Adipocyte (in vitro differentiated cells): ENCODE measurements around the gene SELENOO.

Experiments
- DNase-seq: peaks from one replicate; pipeline ENCODE4 v3.0.0-alpha.2; 2015; ENCODE audit warnings: low read depth
- H3K27me3 ChIP-seq: replicated peaks from 2 replicates; pipeline ENCODE4 v1.7.0; 2013; ENCODE audit warnings: mild to moderate bottlenecking, low read length, moderate library complexity; ENCODE audit not compliant: control insufficient read depth, insufficient read depth
- H3K36me3 ChIP-seq: 2 replicates; pipeline ENCODE4 v1.7.0; 2013; ENCODE audit warnings: low read length, mild to moderate bottlenecking, moderate library complexity; ENCODE audit not compliant: control insufficient read depth, insufficient read depth, severe bottlenecking
- H3K4me1 ChIP-seq: 2 replicates; pipeline ENCODE4 v1.7.0; 2013; ENCODE audit warnings: mild to moderate bottlenecking, low read length, moderate library complexity; ENCODE audit not compliant: control insufficient read depth, insufficient read depth
- H3K4me3 ChIP-seq: 2 replicates; pipeline ENCODE4 v1.7.0; 2013; ENCODE audit warnings: mild to moderate bottlenecking, low read length, moderate library complexity
- H3K9ac ChIP-seq: 2 replicates; pipeline ENCODE4 v1.7.0; 2013; ENCODE audit warnings: mild to moderate bottlenecking, low read length, moderate library complexity
- H3K9me3 ChIP-seq: 2 replicates; pipeline ENCODE4 v1.7.0; 2013; ENCODE audit warnings: mild to moderate bottlenecking, low read length, moderate library complexity; ENCODE audit not compliant: control insufficient read depth

SELENOO gene

DNA sequence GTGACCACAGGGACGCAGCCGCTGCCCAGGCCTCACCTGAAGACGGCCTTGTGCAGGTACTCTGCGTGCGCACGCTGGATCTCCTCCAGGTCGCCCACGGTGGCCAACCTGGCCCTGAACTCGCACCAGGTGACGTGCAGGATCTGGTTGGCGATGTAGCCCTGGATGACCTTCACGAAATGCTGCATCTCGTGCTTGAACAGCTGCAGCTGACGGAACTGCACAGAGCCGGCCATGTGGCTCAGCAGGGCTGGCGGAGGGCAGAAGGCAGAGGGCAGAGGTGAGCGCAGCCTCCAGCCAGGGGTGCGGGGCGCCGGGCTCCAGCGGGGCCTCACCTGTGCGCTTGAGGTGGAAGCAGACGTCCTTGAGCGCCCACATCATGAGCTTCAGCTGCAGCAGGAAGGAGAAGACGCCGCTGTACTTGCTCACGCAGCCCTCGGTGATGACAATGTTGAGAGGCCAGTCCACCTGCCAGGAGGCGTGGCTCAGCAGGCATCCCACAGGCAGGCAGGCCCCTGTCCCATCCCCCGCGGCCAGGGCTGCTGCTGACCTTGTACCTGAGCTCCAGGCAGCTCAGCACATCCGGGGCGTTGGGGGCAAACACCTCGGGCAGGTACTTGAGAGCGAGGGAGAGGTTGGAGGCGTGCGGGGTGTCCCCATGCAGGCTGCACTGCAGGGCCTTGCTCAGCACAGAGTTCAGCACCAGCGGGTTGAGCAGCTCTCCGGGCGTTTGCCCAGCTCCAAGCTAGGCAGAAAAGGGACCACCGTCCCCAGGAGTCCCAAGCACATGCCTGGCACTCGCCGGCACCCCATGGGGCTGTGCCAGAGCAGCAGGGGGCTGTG, 17.6 kb downstream of the SELENOO start:
- Histone ChIP-seq H3K4me1 (no peaks in the 10 kb centered on the region), H3K27me3 (no peaks in the 10 kb centered on the region), H3K36me3 (peaks cover 79% of the 10 kb centered on the region), H3K4me3 (no peak overlapping the region), H3K9me3 (no peaks in the 10 kb centered on the region), H3K9ac (no peak overlapping the region)
- no peak for DNase-seq

DNA sequence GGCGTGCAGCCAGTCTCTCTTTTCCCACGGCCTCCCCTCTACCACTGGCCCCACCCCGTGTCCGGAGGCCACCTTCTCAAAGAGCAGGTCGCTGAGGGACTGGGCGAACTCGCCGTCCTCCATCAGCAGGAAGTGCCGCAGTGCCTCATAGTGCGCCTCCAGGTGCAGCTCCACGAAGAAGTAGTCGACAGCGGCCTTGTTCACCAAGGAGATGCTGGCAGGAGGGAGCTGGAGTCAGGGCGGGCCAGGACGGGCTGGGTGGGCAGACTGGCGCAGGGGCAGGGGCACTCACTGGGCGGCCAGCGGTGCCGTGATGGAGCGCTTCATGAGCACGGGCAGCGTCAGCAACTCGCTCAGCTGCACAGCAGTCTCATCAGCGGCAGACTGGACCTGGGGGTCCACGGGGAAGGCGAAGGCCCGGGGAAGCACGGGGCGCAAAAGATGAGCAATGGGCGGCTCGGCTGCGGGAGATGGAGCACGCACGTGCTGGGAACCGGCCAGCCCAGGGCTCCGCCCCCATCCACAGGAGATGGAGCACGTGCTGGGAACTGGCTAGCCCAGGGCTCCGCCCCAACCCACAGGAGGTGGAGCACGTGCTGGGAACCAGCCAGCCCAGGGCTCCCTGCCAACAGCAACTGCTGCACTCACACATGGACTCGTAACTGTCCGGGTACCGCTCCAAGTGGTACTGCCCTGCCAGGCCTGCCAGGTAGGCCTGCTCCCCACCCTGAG, 18.4 kb downstream of the SELENOO start:
- DNase-seq = peak; percentile 61
- Histone ChIP-seq H3K4me3 (no peak overlapping the region), H3K9ac (no peak overlapping the region), H3K27me3 (no peaks in the 10 kb centered on the region), H3K4me1 (no peaks in the 10 kb centered on the region), H3K9me3 (no peaks in the 10 kb centered on the region), H3K36me3 (peaks cover 84% of the 10 kb centered on the region)

DNA sequence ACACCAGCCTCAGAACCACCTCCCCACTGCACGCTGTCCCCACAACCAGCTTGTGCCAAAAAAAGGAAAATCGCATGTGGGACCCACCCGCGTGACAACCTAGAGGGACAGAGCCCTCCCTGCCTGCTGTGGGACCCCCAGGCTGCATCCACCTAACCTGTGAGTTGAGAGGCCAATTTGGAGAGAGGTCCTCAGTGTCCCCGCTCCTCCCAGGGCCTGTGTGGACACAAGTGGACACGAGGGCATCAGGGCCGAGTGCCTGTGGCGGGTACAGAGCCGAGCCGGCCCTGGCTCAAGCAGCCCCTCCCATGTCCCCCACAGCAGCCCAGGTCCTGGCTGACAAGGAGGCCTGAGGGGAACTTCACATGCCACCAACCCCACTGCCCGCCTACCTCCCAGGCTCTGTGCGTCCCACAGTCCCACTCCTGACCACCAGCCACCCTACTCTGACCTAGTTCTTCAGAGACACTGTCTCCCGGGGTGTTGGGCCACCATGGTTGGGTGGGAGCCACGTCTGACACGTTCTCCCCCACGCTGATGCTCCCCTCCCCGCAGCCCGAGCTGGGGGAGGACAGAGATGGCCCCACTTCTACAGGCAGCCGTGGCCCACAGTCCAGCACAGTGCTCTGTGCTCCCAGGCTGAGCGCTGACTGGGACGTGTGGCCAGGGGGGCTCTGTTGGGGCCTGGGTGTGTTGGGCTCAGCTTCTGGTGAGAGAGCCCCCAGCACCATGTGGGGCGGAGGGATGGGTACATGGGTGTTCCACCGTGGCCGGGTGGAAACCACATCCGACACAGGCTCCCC, 19.2 kb downstream of the SELENOO start:
- no peaks in the 10 kb centered on the region for H3K27me3 ChIP-seq
- DNase-seq = no peak
- H3K4me3 ChIP-seq = no peak overlapping the region
- no peak overlapping the region for H3K9ac ChIP-seq
- no peaks in the 10 kb centered on the region for H3K4me1 ChIP-seq
- peaks cover 84% of the 10 kb centered on the region for H3K36me3 ChIP-seq
- no peaks in the 10 kb centered on the region for H3K9me3 ChIP-seq

DNA sequence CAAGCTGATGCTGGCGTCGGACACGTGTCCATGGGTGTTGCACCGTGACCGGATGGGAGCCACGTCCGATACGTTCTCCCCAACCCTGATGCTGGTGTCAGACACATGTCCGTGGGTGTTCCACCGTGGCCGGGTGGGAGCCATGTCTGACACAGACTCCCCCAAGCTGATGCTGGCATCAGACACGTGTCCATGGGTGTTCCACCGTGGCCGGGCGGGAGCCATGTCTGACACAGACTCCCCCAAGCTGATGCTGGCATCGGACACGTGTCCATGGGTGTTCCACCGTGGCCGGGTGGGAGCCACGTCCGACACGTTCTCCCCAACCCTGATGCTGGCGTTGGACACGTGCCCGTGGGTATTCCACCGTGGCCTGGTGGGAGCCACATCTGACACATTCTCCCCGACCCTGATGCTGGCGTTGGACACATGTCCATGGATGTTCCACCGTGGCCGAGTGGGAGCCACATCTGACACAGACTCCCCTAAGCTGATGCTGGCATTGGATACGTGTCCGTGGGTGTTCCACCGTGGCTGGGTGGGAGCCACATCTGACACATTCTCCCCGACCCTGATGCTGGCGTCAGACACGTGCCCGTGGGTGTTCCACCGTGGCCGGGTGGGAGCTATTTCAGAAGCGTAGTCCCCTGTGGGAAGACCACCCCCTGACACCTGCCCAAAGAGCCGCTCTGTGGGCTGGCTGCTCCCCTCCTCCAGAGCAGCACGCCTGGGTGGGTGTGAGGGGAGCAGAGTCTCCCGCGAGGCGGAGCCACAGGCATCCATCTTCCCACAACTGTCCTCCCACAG, 20.0 kb downstream of the SELENOO start:
- DNase-seq = no peak

DNA sequence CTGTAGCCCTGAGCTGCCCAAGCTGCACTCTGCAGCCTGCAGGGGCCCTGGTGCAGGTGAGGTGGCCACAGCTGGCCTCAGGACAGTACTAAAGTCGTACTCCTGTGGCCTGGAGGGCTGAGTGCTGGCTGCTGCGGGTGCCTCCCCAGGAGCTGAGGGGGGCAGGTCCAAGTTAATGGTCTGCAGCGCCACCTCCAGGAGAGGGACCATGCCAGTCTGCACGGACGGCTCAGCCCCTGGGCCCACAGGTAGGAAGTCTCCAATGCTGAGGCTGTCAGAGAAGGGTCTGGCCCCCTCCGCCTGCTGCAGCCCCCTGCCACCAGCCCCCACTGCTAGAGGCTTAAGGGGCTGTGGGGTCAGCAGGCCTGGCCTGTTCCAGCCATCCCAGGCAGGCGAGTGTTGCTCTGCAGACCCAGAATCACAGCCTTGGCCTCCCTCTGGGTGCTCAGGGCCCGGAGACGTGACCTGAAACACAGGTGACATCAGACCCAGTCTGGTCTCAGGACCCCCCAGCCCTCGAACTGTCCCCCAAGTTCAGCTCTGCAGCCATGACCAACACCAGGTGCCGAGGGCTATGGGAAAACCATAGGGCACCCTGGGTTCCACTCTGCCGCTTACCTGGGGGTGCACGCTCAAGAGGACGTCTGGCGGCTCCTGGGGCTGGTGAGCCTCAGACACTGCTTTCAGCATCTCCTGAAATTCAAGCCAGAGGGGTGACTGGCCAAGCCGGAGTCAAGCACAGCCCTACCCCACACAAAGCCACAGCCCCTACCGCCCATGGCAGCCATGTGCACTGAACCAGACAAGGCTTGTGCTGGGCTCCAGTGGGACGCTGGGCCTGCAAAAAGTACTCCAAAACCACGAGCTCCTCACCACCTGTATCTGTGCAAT, 20.8 kb downstream of the SELENOO start:
- Histone ChIP-seq H3K9me3 (no peaks in the 10 kb centered on the region), H3K4me3 (no peak overlapping the region), H3K36me3 (peaks cover 82% of the 10 kb centered on the region), H3K9ac (no peak overlapping the region), H3K4me1 (no peaks in the 10 kb centered on the region), H3K27me3 (no peaks in the 10 kb centered on the region)
- DNase-seq = no peak

More for the DNA sequence above, 20.0 kb downstream of the SELENOO start:
- no peak overlapping the region for H3K4me3 ChIP-seq
- no peak overlapping the region for H3K9ac ChIP-seq
- H3K36me3 ChIP-seq = peaks cover 85% of the 10 kb centered on the region
- no peaks in the 10 kb centered on the region for H3K27me3 ChIP-seq
- H3K9me3 ChIP-seq = no peaks in the 10 kb centered on the region
- H3K4me1 ChIP-seq = no peaks in the 10 kb centered on the region

DNA sequence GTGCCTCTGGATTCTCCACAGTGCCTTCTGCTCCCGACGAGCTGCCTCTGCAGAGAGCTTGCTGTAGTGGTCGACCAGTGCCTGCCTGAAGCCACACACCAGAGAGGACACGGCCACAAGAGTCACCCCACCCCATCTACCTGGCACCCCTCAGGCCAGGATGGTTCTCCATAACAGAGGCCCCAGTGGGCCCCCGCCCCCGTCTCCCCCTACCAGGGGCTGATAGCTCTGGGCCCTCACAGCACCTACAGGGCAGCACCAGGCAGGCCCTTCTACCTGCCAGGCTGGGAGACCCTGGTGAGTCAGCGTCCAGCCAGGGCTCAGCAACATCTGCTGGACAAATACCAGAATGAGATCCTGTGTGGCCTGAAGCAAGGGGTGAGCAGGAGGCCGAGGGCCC, 21.7 kb downstream of the SELENOO start:
- no peak overlapping the region for H3K4me3 ChIP-seq
- H3K9ac ChIP-seq = no peak overlapping the region
- no peaks in the 10 kb centered on the region for H3K4me1 ChIP-seq
- no peaks in the 10 kb centered on the region for H3K27me3 ChIP-seq
- H3K36me3 ChIP-seq = peaks cover 81% of the 10 kb centered on the region
- no peak for DNase-seq
- no peaks in the 10 kb centered on the region for H3K9me3 ChIP-seq

DNA sequence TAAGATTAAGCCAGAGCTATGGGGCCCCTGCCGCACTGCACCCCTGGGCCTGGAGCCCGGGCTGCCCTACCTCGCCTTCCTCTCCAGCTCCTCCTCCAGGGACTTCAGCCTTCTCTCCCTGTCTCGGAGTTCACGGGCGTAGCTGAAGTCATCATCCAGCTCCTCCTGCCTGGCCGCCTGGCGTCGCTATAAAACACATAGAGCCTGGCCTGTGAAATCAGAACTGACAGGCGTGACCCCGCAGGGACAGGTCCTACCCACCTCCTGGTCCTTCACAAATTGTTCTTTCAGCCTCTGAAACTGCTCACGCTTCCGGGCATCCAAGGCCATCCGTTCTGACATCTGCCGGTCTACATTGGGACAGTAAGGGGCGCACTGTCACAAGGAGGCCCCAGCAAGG, 23.3 kb downstream of the SELENOO start:
- Histone ChIP-seq H3K9me3 (no peaks in the 10 kb centered on the region), H3K4me3 (no peak overlapping the region)
- no peak for DNase-seq

DNA sequence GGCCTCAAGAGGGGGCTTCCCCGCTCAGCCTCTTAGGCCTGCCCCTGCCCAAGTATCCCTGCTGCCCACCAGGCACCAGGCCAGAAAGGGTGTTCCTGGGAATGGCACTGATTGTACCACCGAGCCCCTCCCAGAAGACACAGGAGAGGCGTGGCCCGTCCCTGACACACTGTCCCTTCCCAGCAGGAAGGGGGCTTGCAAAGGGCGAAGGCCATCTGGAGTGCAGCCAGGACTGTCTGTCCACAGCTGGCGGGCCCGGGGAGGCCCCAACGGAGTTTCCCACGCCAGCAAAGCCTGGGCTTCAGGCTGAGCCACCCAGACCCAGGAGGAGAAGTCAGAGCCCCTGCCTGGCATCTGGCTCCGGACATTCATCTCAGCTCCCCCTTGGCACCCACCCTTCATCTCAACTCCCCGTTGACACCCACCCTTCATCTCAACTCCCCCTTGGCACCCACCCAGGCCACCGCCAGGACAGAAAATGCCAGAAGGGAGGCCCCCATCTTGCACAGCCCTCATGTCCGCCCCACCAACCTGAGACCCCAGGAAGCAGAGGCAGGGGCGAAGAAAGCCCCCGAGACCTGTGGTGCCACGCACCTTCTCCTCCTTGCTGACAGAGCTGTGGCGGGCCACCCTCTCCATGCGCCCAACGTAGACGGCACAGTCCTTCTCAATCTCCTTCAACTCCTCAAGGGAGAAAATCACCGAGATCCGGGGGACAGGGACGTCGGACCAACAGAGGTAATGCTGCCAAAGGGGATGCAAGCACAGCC, 24.6 kb downstream of the SELENOO start:
- no peaks in the 10 kb centered on the region for H3K27me3 ChIP-seq
- H3K4me1 ChIP-seq = no peaks in the 10 kb centered on the region
- DNase-seq = no peak
- H3K4me3 ChIP-seq = no peak overlapping the region
- no peak overlapping the region for H3K9ac ChIP-seq
- peaks cover 70% of the 10 kb centered on the region for H3K36me3 ChIP-seq
- H3K9me3 ChIP-seq = no peaks in the 10 kb centered on the region

More for the DNA sequence above, 23.3 kb downstream of the SELENOO start:
- Histone ChIP-seq H3K9ac (no peak overlapping the region), H3K4me1 (no peaks in the 10 kb centered on the region), H3K36me3 (peaks cover 73% of the 10 kb centered on the region), H3K27me3 (no peaks in the 10 kb centered on the region)

DNA sequence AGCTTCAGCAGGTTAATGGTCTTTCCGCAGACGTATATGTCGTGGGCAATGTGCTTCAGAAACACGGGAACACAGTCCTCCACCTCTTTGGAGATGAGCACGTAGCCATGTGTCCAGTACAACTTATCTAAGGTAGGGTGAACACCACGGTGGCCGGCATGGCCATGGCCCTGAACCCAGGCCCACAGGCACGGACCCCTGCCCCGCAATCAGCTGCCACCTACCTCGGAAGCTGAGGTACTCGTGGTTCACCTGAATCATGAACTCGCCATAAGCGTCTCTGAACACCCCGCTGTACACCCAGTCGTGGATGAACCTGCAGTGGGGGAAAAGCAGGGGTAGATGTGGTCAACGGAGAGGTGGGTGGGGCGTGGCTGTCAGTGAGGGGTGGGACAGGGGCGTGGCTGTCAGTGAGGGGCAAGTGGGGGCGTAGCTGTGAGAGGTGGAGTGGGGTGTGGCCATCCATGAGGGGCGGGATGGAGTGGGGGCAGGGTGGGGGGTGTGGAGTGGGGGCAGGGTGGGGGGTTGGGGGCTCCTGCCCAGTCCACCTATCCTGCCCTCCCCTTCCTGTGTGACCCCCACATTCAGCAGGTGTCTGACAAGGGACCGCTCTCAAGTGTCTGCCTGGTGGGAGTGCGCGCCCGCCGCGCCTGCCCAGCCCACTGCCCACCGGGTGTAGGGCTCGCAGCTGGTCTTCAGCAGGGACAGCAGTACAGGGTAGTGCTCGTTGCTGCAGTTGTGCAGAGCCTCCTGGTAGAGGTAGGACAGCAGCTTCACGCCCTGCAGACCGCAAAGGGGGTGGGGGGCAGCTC, 25.5 kb downstream of the SELENOO start:
- Histone ChIP-seq H3K4me3 (no peak overlapping the region), H3K36me3 (peaks cover 61% of the 10 kb centered on the region), H3K9me3 (no peaks in the 10 kb centered on the region), H3K4me1 (no peaks in the 10 kb centered on the region), H3K9ac (no peak overlapping the region), H3K27me3 (no peaks in the 10 kb centered on the region)
- DNase-seq = no peak
